Colonic mucosa (tissue), 4 donors: Measurements from ENCODE around the gene HDC. TPM values are rescaled to one million over a fixed set of nuclear protein-coding genes. Genes with fewer than 3 reads are reported as not detected.

ENCODE experiments used
- DNase-seq: peaks from one replicate; pipeline ENCODE4 v3.0.0-alpha.2; 2020
- H3K27ac ChIP-seq: fragments of 200-600 bp; one replicate; pipeline ENCODE4 v1.8.0; 2021
- H3K27me3 ChIP-seq: fragments of 200-600 bp; one replicate; pipeline ENCODE4 v1.8.0; 2021
- H3K36me3 ChIP-seq: fragments of 200-600 bp; one replicate; pipeline ENCODE4 v1.8.0; 2021
- H3K4me1 ChIP-seq: fragments of 200-600 bp; one replicate; pipeline ENCODE4 v1.8.0; 2021; ENCODE audit warnings: mild to moderate bottlenecking
- H3K4me3 ChIP-seq: fragments of 200-600 bp; one replicate; pipeline ENCODE4 v1.8.0; 2021
- H3K9ac ChIP-seq, 2 donors: one replicate each; pipeline ENCODE4 v1.7.0; 2013; ENCODE audit warnings: control low read depth in 2 of 2, low read depth in 2 of 2, low read length in 2 of 2
- H3K9me3 ChIP-seq: fragments of 200-600 bp; one replicate; pipeline ENCODE4 v1.8.0; 2021
- CTCF ChIP-seq: fragments of 200-600 bp; IDR thresholded peaks from one replicate; pipeline ENCODE4 v1.8.0; 2022; ENCODE audit warnings: antibody characterized with exemption, mild to moderate bottlenecking
- intact Hi-C: fragments of 100-400 bp; cut with DNase I; formaldehyde crosslinking; loops from one replicate; pipeline ENCODE4 v1.14.1; 2022
- total RNA-seq, 2 donors: library from RNA; stranded (reverse); fragmentation: NEBNext Ultra II Directional in 1 of 2; extraction: Animal tissue kit (Norgen Biotek cat#: 25700) in 1 of 2; gene quantifications; one replicate each; pipeline ENCODE4 v1.2.1, GENCODE V29; 2021
- donor health status: healthy.
- donor health status: DM: no; HTN: no; CAD: no.
- donor health status: DM: no; HTN: no; CAD: no.

The HDC gene
- total RNA-seq, 2 donors from 2014 or later, result 2.0 to 4.1 TPM

DNA sequence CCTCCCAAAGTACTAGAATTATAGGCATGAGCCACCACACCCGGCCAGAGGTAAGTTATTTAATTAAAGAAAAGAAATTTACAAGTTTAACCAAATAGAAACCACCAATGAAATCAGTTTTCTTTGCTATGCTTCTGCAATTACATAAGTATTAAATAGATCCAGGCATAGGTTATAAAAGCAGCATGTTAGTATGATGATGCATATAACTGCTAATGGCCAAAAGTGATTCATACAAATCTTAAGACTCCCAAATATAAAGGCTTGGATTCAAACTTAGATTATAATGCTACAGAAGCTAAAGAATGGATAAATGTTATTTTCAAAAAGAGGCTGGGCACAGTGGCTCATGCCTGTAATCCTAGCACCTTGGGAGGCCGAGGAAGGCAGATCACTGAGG, 32.8 kb upstream of the HDC start:
- Histone ChIP-seq H3K9ac (no peak overlapping the region), H3K27me3 (no peaks in the 10 kb centered on the region), H3K36me3 (no peaks in the 10 kb centered on the region)

GRCh38 chr15:50295966-50296365, 30.4 kb upstream of the HDC start:
- no peaks in the 10 kb centered on the region for H3K36me3 ChIP-seq
- no peak overlapping the region for H3K4me3 ChIP-seq
- no peaks in the 10 kb centered on the region for H3K4me1 ChIP-seq
- no peak overlapping the region for H3K27ac ChIP-seq
- no peaks in the 10 kb centered on the region for H3K9me3 ChIP-seq
- no peak for TF ChIP-seq CTCF
- no peak overlapping the region for H3K9ac ChIP-seq
- intact Hi-C loops, result no loop called here
- no peak for DNase-seq
- no peaks in the 10 kb centered on the region for H3K27me3 ChIP-seq

More for the DNA sequence above, 32.8 kb upstream of the HDC start:
- no peak for TF ChIP-seq CTCF
- no peak overlapping the region for H3K27ac ChIP-seq
- intact Hi-C loops, result no loop called here
- no peak overlapping the region for H3K4me3 ChIP-seq
- no peak for DNase-seq
- no peaks in the 10 kb centered on the region for H3K9me3 ChIP-seq
- no peaks in the 10 kb centered on the region for H3K4me1 ChIP-seq

DNA sequence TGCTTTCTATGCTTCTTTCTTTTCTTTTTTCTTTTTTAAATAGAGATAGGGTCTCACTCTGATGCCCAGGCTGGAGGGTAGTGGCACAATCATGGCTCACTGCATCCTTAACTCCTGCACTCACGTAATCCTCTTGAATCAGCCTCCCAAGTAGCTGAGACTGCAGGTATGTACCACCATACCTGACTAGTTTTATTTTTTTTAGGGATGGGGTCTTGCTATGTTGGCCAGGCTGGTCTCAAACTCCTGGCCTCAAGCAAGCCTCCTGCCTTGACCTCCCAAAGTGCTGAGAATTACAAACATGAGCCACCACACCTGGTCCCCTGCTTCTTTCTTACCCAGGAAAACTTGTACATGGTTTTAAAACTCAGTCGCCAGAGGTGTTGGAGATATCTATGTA, 24.2 kb upstream of the HDC start:
- DNase-seq, result no peak
- Histone ChIP-seq H3K9ac (no peak overlapping the region), H3K27me3 (no peaks in the 10 kb centered on the region), H3K4me1 (no peaks in the 10 kb centered on the region), H3K27ac (no peak overlapping the region), H3K4me3 (no peak overlapping the region), H3K9me3 (no peaks in the 10 kb centered on the region), H3K36me3 (no peaks in the 10 kb centered on the region)
- intact Hi-C loops, result no loop called here
- TF ChIP-seq CTCF, result no peak

- Histone ChIP-seq H3K9me3 (no peaks in the 10 kb centered on the region), H3K4me1 (no peaks in the 10 kb centered on the region), H3K4me3 (no peak overlapping the region), H3K27ac (no peak overlapping the region), H3K36me3 (no peaks in the 10 kb centered on the region), H3K9ac (no peak overlapping the region), H3K27me3 (no peaks in the 10 kb centered on the region)
- intact Hi-C loops, result no loop called here
- TF ChIP-seq CTCF, result no peak
- no peak for DNase-seq
Measured at GRCh38 chr15:50287324-50288116, 22.0 kb upstream of the HDC start.

DNA sequence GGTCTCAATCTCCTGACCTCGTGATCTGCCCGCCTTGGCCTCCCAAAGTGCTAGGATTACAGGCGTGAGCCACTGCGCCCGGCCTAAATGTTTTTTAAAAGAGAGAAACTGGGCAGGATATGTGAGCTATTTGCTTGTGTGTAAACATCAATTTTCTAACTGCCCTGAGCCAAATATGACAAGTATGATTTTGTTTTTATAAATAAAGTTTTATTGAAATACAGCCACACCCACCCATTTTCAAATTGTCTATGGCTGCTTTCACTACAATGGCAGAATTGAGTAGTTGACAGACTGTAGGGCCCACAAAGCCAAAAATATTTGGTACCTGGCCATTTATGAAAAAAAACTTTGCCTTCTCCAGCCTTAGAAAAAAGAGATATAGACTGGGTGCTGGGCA, 15.9 kb upstream of the HDC start:
- Histone ChIP-seq H3K4me1 (no peaks in the 10 kb centered on the region), H3K27me3 (no peaks in the 10 kb centered on the region), H3K4me3 (no peak overlapping the region), H3K9me3 (no peaks in the 10 kb centered on the region), H3K9ac (no peak overlapping the region), H3K27ac (no peak overlapping the region), H3K36me3 (no peaks in the 10 kb centered on the region)
- DNase-seq, result no peak
- TF ChIP-seq CTCF, result no peak
- intact Hi-C loops, result no loop called here
